SKM-1 (cell line): ENCODE data around the gene EIPR1.
"Not testable (repeated sequence)": the region's sequence is repeated elsewhere in the genome, so short reads cannot be mapped to it uniquely, and the experiment has no call there.

Experiments
- DNase-seq: peaks from one replicate; lab custom pipeline; 2025; ENCODE audit not compliant: unreplicated experiment; lab: John Stamatoyannopoulos, UW

EIPR1 gene

GRCh38 chr2:3403587-3404334 is 26.1 kb upstream of the EIPR1 start:
- DNase-seq: no peak

DNA sequence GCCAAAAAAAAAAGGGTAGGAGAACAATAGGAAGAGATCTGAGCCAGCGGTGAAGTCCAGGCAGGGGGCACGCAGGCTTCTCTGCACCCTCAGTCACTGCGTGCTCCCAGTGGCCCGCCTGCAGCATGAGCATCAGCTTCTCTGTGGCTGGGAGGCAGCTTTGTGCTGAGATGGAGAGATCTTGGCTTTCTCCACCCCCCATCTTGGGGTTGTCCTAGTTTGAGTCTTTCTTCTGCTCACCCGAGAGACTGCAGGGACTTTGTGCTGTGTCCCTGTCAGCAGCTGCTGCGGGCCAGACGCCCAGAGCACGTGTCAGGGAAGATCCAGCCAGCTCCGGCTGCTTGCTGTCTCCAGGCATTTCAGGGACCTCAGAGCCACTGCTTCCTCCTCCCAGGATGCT is 22.2 kb upstream of the EIPR1 start:
- no peak for DNase-seq

DNA sequence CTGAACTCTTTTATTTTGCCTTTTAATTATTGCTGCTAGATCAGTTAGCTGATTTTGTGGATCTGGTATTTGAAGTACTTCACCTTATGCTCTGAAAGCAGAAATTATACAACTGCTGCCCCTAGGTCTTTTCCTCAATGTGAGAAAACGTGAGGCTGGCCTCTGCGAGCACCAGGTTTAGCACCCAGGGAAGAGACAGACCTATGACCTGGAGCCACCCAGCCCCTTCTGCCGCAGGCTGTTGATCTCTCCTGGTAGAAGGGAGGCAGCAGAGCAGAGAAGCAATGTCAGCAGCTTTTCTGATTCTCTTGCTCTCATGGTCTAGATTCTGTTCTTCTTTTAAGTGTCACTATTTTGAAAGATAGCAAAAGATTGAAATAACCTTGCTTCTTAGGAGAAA is 21.8 kb upstream of the EIPR1 start:
- DNase-seq: no peak

DNA sequence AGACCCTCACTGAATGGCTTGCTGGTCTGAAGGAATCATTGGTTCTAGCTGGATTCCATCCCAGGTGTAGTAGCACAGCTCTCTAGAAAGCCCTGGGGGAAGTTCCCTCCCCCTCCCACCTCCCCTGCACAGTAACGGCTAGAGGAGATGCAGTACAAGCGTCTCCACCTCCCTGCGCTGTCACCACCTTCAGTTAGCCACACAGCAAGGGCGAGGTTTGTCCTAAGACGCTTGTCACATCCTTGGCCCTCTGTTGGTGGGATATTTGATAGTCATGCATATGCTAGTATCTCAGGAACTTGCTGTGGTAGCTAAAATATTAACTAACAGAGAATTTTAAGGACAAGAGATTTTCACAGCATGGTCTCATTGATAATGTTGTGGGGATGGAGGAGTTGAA is 21.2 kb upstream of the EIPR1 start:
- DNase-seq: no peak

DNA sequence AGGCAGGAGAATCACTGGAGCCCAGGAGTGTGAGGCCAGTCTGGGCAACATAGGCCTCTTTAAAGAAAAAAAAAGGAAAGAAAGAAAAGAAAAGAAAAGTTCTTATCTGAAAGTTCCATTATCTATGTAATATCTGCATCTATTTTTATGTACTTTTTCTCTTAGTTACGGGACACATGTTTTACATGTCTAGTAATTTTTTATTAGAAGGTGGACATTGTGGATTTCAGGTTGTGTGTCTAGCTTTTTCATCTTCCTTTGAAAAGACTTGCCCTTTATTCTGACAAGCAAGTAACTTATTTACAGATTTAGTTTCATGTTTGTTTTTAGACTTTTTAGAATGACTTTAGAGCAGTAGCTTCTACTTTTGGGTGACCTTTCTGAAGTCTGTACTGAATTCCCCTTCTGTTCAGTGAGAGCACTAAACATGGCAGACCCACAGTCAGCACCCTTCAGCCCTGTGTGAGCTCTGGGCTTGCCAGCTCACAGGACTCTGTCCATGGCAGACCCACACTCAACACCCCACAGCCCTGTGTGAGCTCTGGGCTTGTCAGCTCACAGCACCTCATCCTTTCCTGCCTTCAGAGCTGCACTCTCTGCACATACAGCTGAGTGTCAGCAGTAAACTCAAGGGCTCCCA is 19.4 kb upstream of the EIPR1 start:
- no peak for DNase-seq

DNA sequence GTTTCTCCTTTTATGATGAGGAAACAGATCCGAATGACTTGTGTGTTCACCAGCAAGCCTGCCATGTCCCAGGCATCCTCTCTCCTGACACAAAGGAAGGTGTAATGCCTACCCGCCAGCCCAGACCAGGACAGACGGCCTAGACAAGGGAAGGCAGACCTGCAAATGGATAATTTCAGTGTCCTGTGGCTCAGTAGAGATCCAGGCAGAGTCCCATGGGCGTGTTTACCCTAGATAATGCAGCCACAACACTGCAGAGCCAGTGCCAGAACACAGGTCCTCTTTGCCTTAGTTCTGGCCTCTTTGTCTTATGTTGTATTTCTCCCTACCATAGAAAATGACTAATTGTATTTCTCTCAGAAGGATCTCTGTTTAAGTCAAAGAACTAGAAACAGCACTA is 14.6 kb upstream of the EIPR1 start:
- no peak for DNase-seq

DNA sequence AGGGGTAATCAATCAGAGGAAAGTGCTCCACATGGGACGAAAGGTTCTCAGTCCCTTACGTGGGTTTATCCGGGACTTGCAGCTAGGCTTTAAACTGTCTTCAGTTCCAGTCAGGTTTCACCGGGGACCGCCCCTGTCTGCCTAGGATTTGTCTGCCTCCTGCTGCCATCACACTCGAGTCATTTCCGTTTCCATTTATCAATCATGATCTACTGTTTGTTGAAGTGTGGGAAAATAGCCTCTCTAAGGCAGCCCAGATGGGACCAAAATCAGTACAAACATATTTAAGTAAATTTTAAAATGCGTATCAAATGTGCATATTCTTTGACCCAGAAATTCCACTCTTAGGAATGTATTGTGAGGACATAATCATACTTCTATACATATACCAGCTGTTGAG is 12.4 kb upstream of the EIPR1 start:
- no peak for DNase-seq

DNA sequence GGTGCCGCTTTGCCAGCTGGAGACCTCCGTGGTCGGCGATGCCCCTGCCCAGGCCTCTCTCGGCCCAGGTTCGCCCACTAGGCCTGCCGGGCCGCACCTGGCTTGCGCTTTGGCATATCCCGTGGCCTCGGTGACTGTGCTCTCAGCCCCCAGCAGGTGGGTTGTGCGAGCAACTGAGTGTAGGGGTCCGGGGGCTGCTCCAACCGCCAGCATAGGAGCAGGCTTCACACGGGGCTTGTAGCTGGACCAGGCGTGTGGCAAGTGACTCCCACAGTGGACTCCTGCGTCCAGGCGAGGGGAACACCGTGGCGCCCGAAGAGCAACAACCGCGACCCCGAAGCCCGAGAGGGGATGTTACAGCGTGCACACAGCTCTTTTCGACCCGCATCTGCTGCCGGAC is 11.6 kb upstream of the EIPR1 start:
- DNase-seq: no peak

DNA sequence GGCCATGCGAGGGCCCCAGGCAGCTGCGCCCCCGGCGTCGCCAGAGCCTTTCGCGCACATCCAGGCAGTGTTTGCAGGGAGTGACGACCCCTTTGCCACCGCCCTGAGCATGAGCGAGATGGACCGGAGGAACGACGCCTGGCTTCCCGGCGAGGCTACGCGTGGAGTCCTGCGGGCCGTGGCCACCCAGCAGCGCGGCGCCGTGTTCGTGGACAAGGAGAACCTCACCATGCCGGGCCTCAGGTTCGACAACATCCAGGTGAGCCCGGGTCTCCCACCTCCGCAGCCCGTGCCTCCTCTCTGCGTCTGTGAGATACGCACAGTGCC is 10.8 kb upstream of the EIPR1 start:
- DNase-seq: no peak

DNA sequence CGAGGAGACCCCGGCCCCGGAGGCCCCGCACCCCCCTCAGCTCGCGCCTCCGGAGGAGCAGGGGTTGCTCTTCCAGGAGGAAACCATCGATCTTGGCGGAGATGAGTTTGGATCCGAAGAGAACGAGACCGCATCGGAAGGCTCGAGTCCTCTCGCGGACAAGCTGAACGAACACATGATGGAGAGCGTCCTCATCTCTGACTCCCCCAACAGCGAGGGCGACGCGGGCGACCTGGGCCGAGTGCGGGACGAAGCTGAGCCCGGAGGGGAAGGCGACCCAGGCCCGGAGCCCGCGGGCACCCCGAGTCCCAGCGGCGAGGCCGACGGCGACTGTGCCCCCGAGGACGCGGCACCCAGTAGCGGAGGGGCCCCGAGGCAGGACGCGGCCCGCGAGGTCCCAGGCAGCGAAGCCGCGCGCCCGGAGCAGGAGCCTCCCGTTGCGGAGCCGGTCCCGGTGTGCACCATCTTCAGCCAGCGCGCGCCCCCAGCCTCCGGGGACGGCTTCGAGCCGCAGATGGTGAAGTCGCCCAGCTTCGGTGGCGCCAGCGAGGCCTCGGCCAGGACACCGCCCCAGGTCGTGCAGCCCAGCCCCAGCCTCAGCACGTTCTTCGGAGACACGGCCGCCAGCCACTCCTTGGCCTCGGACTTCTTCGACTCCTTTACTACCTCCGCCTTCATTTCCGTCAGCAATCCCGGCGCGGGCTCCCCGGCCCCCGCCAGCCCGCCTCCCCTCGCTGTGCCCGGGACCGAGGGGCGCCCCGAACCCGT is 10.2 kb upstream of the EIPR1 start:
- DNase-seq: no peak

GRCh38 chr2:3387011-3387410 is 9.4 kb upstream of the EIPR1 start:
- DNase-seq: no peak

DNA sequence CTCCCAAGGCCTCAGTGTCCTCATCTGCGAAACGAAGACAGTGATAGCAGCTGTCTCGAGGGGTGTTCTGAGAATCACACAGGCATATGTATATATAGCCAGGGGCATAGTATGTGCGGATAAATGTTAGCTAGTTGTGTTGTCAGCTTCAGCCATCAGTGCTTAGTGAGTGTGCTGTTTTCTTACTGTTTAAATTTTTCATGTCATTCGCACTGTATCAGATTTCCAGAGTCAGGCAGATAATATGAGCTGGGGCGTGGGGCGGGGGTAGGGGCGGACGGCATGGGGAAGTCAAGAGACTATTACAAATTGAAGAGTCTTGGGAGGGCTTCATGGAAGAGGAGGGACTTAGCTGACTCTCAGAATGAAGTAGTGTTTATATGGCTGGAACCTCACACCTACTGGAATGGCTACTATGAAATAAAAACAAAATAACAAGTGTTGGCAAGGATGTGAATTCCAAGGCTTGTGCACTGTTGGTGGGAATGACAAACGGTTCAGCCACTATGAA is 8.9 kb upstream of the EIPR1 start:
- DNase-seq: no peak

DNA sequence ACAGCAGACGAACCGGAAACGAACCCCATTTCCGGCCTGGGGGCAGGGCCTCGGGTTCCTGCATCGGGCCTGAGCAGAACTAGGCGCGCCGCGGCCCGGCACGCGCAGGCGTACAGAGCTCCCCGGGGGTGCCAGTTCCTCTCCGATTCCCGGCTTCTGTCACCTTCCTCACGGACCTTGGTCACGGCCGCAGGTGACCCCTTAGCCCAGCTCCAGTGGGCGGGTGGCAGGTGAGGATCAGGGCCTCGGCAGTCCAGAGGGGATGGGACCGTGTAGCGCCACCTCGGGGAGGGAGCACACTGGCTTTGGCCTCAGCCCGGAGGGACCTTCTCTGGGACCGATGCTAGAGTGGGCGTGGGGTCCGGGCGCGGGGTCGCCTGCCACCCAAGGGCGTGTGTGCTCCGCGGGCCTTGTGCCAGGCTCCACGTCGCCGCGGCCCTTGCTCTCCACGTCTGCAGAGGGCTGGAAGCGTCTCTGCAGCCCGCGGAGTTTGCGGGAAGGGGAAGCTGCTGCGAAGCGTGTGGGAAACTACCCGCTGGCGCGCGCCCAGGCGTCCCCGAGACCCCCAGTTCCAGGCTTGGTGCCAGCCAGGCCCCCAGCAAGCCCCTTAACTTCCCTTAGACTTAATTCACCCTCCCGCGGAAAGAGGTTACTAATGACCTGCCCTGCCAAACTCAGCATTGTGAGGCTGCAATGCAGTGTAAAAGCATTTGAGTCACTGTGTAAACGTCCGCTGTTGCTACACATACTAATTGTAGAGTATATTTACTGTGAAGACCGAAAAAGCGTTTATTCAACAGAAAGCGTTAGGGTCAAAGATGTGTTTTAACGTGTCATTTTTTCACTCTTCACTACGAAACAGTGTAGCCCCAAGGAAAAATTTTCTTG is 2.3 kb upstream of the EIPR1 start, which contains the start of gene TRAPPC12:
TRAPPC12 (plus strand) TSS at position 48 of the 888 bp plus-strand sequence. CDS start 7,930 bp downstream, outside the sequence.
- DNase-seq: peak; percentile 69

DNA sequence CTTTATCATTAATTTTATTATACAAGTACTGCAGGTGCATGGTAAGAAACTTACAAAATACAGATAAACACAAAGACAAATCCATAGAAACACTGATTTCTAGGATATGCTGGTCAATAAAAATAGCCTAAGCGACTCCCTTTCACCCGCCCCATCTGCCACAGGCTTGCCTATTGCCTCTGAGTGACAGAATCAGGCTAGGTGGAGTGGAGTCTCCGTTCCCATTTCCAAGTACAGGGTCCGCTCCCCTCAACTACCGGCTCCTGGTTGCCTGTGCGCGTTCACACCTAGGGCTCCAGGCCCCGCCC is 1.7 kb upstream of the EIPR1 start:
- no peak for DNase-seq

GRCh38 chr2:3377279-3377611 is 373 bp downstream of the EIPR1 start:
- DNase-seq: peak; percentile 40

DNA sequence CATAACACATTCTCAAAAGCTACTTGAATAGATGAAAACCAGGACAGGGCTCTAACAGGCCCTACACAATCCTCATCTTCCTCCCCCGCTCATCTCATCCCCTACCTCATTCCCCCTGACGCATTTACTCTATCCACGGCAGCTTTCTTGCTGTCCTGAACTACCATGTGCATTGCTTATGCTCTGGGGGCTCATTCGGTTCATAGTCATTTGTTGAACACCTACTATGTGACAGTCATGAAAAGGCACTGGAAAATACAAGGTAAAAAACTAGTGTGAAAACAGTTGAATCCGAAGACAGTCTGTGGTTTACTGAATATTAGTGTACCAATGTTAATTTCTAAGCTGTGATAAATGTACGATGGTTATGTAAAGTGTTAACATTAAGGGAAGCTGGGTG is 797 bp downstream of the EIPR1 start:
- DNase-seq: no peak

GRCh38 chr2:3369340-3370181 is 8.1 kb downstream of the EIPR1 start:
- not testable (repeated sequence) for DNase-seq

- DNase-seq: no peak
Measured at GRCh38 chr2:3368261-3368722, 9.3 kb downstream of the EIPR1 start.

- DNase-seq: no peak
Measured at GRCh38 chr2:3365219-3365618, 12.4 kb downstream of the EIPR1 start.
